HFFc6 (cell line): Measurements from ENCODE around the gene SLC25A21. TPM values are rescaled to one million over a fixed set of nuclear protein-coding genes. Genes with fewer than 3 reads are reported as not detected.

ENCODE experiments used
- DNase-seq: peaks from one replicate; pipeline ENCODE4 v3.0.0-alpha.2; 2018
- H3K27ac Mint-ChIP-seq: 2 replicates; pipeline ENCODE4 v1.8.0; 2020; ENCODE audit warnings: mild to moderate bottlenecking, mixed read lengths
- H3K27me3 Mint-ChIP-seq: 2 replicates; pipeline ENCODE4 v1.8.0; 2021; ENCODE audit warnings: mild to moderate bottlenecking, moderate library complexity, mixed read lengths; ENCODE audit not compliant: insufficient read depth
- H3K36me3 Mint-ChIP-seq: 2 replicates; pipeline ENCODE4 v1.8.0; 2021; ENCODE audit warnings: low read depth, mixed read lengths
- H3K4me1 Mint-ChIP-seq: 2 replicates; pipeline ENCODE4 v1.8.0; 2020; ENCODE audit warnings: low read depth, mixed read lengths
- H3K4me3 Mint-ChIP-seq: 2 replicates; pipeline ENCODE4 v1.8.0; 2020; ENCODE audit warnings: mild to moderate bottlenecking, moderate library complexity, mixed read lengths
- H3K9me3 Mint-ChIP-seq: 2 replicates; pipeline ENCODE4 v1.8.0; 2020; ENCODE audit warnings: mild to moderate bottlenecking, mixed read lengths
- total RNA-seq, 6 experiments: library from RNA; stranded (reverse); fragmentation: NEBNext Ultra II Directional; extraction: Animal tissue kit (Norgen Biotek cat#: 25700); gene quantifications; 2 replicates in 1 of 6; 3 replicates in 5 of 6; pipeline ENCODE4 v1.2.3, GENCODE V29; 2021
- TF ChIP-seq, protein P1 (sequence below): fragments of 200-600 bp; sonication (generic); IDR thresholded peaks from 2 replicates; pipeline ENCODE4 v1.5.0; 2021; ENCODE audit warnings: antibody characterized with exemption, mild to moderate bottlenecking

SLC25A21 gene
- total RNA-seq, 6 experiments from 2014 or later: 0.33 to 1.1 (median 0.47) TPM

DNA sequence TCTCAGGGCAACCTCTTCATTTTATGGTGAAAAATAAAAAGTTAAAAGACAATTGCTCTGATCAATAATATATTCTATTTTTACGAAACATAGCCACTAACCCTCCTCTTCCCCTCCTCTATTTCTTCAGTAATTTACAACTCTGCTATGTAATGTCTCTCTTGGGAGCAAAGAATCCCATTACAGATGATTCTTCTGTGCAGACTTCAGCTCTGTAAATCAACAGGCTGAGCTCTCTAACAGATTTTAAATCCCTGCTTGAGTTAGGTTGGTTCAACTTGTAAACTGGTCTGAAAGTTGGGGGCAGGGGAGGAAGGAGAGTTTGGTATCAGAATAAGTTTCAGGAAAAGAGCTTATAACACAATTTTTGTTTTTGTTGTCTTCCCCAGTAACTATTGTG lies 151.0 kb downstream of the SLC25A21 start:
- Mint-ChIP-seq H3K36me3 (no peaks in the 10 kb centered on the region), H3K27ac (no peak overlapping the region), H3K27me3 (peaks cover 2% of the 10 kb centered on the region), H3K4me1 (no peaks in the 10 kb centered on the region), H3K9me3 (no peaks in the 10 kb centered on the region), H3K4me3 (no peak overlapping the region)
- TF ChIP-seq, protein P1, sequence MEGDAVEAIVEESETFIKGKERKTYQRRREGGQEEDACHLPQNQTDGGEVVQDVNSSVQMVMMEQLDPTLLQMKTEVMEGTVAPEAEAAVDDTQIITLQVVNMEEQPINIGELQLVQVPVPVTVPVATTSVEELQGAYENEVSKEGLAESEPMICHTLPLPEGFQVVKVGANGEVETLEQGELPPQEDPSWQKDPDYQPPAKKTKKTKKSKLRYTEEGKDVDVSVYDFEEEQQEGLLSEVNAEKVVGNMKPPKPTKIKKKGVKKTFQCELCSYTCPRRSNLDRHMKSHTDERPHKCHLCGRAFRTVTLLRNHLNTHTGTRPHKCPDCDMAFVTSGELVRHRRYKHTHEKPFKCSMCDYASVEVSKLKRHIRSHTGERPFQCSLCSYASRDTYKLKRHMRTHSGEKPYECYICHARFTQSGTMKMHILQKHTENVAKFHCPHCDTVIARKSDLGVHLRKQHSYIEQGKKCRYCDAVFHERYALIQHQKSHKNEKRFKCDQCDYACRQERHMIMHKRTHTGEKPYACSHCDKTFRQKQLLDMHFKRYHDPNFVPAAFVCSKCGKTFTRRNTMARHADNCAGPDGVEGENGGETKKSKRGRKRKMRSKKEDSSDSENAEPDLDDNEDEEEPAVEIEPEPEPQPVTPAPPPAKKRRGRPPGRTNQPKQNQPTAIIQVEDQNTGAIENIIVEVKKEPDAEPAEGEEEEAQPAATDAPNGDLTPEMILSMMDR: no peak
- no peak for DNase-seq

GRCh38 chr14:37019488-37019887 lies 152.9 kb downstream of the SLC25A21 start:
- H3K9me3 Mint-ChIP-seq: no peaks in the 10 kb centered on the region
- H3K27ac Mint-ChIP-seq: no peak overlapping the region
- no peaks in the 10 kb centered on the region for H3K36me3 Mint-ChIP-seq
- H3K4me1 Mint-ChIP-seq: no peaks in the 10 kb centered on the region
- peaks cover 2% of the 10 kb centered on the region for H3K27me3 Mint-ChIP-seq
- DNase-seq: no peak
- H3K4me3 Mint-ChIP-seq: no peak overlapping the region
- TF ChIP-seq, protein P1: no peak

GRCh38 chr14:37018571-37019240 lies 153.7 kb downstream of the SLC25A21 start:
- TF ChIP-seq, protein P1: no peak
- Mint-ChIP-seq H3K27me3 (peaks cover 2% of the 10 kb centered on the region), H3K4me1 (no peaks in the 10 kb centered on the region), H3K9me3 (no peaks in the 10 kb centered on the region), H3K36me3 (no peaks in the 10 kb centered on the region), H3K27ac (no peak overlapping the region), H3K4me3 (no peak overlapping the region)
- no peak for DNase-seq

DNA sequence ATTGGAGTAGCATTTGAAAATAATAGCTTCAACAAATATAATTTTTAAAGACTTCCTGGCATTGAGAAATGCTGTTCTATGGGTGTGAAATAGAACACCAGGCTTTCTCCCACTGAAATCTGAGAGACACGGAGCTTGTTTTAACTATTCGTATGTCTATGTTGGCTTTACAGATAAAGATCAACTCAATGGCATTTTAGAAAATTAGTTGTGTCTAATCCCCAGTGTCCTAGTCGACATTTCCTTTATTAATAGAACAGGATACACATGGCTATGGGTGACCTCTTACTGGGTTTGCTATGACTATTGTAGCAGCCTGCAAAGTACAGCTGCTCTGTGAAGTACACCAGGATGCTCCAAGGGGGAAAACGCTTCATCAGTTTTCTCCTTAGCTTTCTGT lies 159.3 kb downstream of the SLC25A21 start:
- H3K36me3 Mint-ChIP-seq: no peaks in the 10 kb centered on the region
- no peaks in the 10 kb centered on the region for H3K4me1 Mint-ChIP-seq
- H3K27ac Mint-ChIP-seq: no peak overlapping the region
- TF ChIP-seq, protein P1: no peak
- H3K4me3 Mint-ChIP-seq: no peak overlapping the region
- DNase-seq: no peak
- no peaks in the 10 kb centered on the region; the same call in none of the 2 replicates for H3K27me3 Mint-ChIP-seq
- H3K9me3 Mint-ChIP-seq: no peaks in the 10 kb centered on the region

- TF ChIP-seq, protein P1: no peak
- no peaks in the 10 kb centered on the region for H3K9me3 Mint-ChIP-seq
- H3K4me1 Mint-ChIP-seq: peaks cover 15% of the 10 kb centered on the region
- no peak for DNase-seq
- no peak overlapping the region for H3K4me3 Mint-ChIP-seq
- H3K27ac Mint-ChIP-seq: no peak overlapping the region
- H3K36me3 Mint-ChIP-seq: no peaks in the 10 kb centered on the region
- peaks cover 2% of the 10 kb centered on the region; the same call in 1 of the 2 replicates for H3K27me3 Mint-ChIP-seq
Measured at GRCh38 chr14:36998686-36999085, 173.7 kb downstream of the SLC25A21 start.
